PC-9 (cell line): ENCODE data around the gene RELCH. TPM values are rescaled to one million over a fixed set of nuclear protein-coding genes. Genes with fewer than 3 reads are reported as not detected.

Experiments used
- BruUV-seq: library from RNA; stranded (reverse); fragments of 400-500 nt; replicated peaks from 2 replicates; lab custom pipeline; 2021; lab: Mats Ljungman, UMichigan
- CTCF ChIA-PET: fragments of 300-600 bp; sonication (Branson Sonifier 250); formaldehyde crosslinking; loops from one replicate; lab custom pipeline; 2022; ENCODE audit warnings: antibody characterized with exemption; lab: Charles Lee
- POLR2A ChIA-PET: fragments of 300-600 bp; sonication (Branson Sonifier 250); formaldehyde crosslinking; loops from one replicate; lab custom pipeline; 2022; ENCODE audit warnings: antibody characterized with exemption; ENCODE audit not compliant: unreplicated experiment; lab: Charles Lee
- DNase-seq, 2 experiments: peaks; one replicate each; pipeline versions ENCODE4 v3.0.0 to v3.0.0-alpha.2; 2015 to 2022; ENCODE audit warnings: mixed read lengths in 1 of 2
- H2AFZ ChIP-seq: fragments of 200-600 bp; sonication (generic); 2 replicates; pipeline ENCODE4 v1.8.1; 2017; ENCODE audit warnings: antibody characterized with exemption
- H3F3A ChIP-seq: fragments of 200-600 bp; sonication (generic); 2 replicates; pipeline ENCODE4 v1.8.1; 2017; ENCODE audit warnings: antibody characterized with exemption, mild to moderate bottlenecking, low read depth; ENCODE audit not compliant: insufficient read depth
- H3K27ac ChIP-seq: fragments of 200-600 bp; sonication (generic); 2 replicates; pipeline ENCODE4 v1.6.1; 2016; ENCODE audit warnings: mixed run types
- H3K27me3 ChIP-seq: fragments of 200-600 bp; sonication (generic); 2 replicates; pipeline ENCODE4 v1.6.1; 2016; ENCODE audit warnings: low read depth, mixed run types; ENCODE audit not compliant: insufficient read depth
- H3K36me3 ChIP-seq: fragments of 200-600 bp; sonication (generic); 2 replicates; pipeline ENCODE4 v1.6.1; 2016; ENCODE audit warnings: low read depth, mixed run types
- H3K4me1 ChIP-seq: fragments of 200-600 bp; sonication (generic); replicated peaks from 2 replicates; pipeline ENCODE4 v1.6.1; 2016; ENCODE audit warnings: mixed run types; ENCODE audit not compliant: insufficient read depth
- H3K4me2 ChIP-seq: fragments of 200-600 bp; sonication (generic); 2 replicates; pipeline ENCODE4 v1.6.1; 2017; ENCODE audit warnings: mixed run types
- H3K4me3 ChIP-seq: fragments of 200-600 bp; sonication (generic); 2 replicates; pipeline ENCODE4 v1.6.1; 2016; ENCODE audit warnings: mixed run types
- H3K79me2 ChIP-seq: fragments of 200-600 bp; sonication (generic); 2 replicates; pipeline ENCODE4 v1.6.1; 2017; ENCODE audit warnings: low read depth, mixed run types
- H3K9me2 ChIP-seq: fragments of 200-600 bp; sonication (generic); 2 replicates; pipeline ENCODE4 v1.8.1; 2017; ENCODE audit warnings: mild to moderate bottlenecking; ENCODE audit not compliant: insufficient read depth
- H3K9me3 ChIP-seq: fragments of 200-600 bp; sonication (generic); 2 replicates; pipeline ENCODE4 v1.8.1; 2016; ENCODE audit warnings: low read depth; ENCODE audit not compliant: insufficient read depth
- H4K20me1 ChIP-seq: fragments of 200-600 bp; sonication (generic); 2 replicates; pipeline ENCODE4 v1.8.1; 2017; ENCODE audit not compliant: insufficient read depth
- EZH2 ChIP-seq: fragments of 200-600 bp; sonication (generic); IDR thresholded peaks from 2 replicates; pipeline ENCODE4 v1.8.0; 2017; ENCODE audit warnings: antibody characterized with exemption, low read depth
- intact Hi-C: fragments of 100-400 bp; cut with micrococcal nuclease; formaldehyde crosslinking; loops from one replicate; pipeline ENCODE4 v1.10.0; 2022; ENCODE audit not compliant: unreplicated experiment
- total RNA-seq: library from RNA; stranded (reverse); gene quantifications from 2 replicates; pipeline ENCODE4 v1.2.3, GENCODE V29; 2021
- TF ChIP-seq, protein P1 (sequence below): fragments of 200-600 bp; sonication (generic); conservative IDR thresholded peaks from 2 replicates; pipeline ENCODE4 v1.6.1; 2017; ENCODE audit warnings: mixed run types, antibody characterized with exemption, mild to moderate bottlenecking, moderate library complexity

The RELCH gene
- total RNA-seq, 1 experiment from 2014 or later = 20.1 TPM

DNA sequence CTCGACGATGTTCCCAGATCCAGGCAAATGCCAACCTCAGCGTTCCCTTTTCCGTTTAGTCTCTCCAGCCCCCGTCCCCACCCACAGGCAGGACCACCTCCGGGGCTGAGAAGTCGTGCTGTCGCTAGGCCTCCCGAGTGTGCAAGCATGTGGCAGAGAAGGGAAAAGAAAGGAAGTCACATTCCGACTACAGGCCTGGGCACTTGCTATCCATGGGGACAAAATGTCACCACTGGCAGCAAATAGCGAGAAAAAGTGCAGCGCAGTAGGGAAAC is 619 bp upstream of the RELCH start:
- ChIA-PET POLR2A (interaction anchor here (0.5 to 0.7 kb wide), 4 partner anchors 96 to 834 kb away, joined by 3 to 4 read pairs (median 4); partner anchors contain the start of gene ZCCHC2), CTCF (interaction anchor here (0.7 kb wide), 2 partner anchors 383 to 481 kb away, joined by 5 to 15 read pairs; no protein-coding TSS in a partner anchor)
- H3K9me3 ChIP-seq = no peaks in the 10 kb centered on the region
- intact Hi-C loops = loop anchor here (5.0 to 10.0 kb wide), 2 partner anchors 141 to 528 kb away; partner anchors contain the start of genes PHLPP1 and TNFRSF11A
- peaks cover 8% of the 10 kb centered on the region for H3F3A ChIP-seq
- TSS peak; percentile 91 for BruUV-seq
- H3K4me3 ChIP-seq = peak overlapping the region; percentile 92
- H3K9me2 ChIP-seq = no peaks in the 10 kb centered on the region
- H2AFZ ChIP-seq = peak overlapping the region; percentile 97
- H3K4me1 ChIP-seq = peaks cover 40% of the 10 kb centered on the region
- TF ChIP-seq, protein P1, sequence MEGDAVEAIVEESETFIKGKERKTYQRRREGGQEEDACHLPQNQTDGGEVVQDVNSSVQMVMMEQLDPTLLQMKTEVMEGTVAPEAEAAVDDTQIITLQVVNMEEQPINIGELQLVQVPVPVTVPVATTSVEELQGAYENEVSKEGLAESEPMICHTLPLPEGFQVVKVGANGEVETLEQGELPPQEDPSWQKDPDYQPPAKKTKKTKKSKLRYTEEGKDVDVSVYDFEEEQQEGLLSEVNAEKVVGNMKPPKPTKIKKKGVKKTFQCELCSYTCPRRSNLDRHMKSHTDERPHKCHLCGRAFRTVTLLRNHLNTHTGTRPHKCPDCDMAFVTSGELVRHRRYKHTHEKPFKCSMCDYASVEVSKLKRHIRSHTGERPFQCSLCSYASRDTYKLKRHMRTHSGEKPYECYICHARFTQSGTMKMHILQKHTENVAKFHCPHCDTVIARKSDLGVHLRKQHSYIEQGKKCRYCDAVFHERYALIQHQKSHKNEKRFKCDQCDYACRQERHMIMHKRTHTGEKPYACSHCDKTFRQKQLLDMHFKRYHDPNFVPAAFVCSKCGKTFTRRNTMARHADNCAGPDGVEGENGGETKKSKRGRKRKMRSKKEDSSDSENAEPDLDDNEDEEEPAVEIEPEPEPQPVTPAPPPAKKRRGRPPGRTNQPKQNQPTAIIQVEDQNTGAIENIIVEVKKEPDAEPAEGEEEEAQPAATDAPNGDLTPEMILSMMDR = no peak
- TF ChIP-seq EZH2 = no peak
- H4K20me1 ChIP-seq = peaks cover 14% of the 10 kb centered on the region
- H3K27me3 ChIP-seq = no peaks in the 10 kb centered on the region
- H3K27ac ChIP-seq = peak overlapping the region; percentile 76
- peaks cover 63% of the 10 kb centered on the region for H3K79me2 ChIP-seq
- H3K36me3 ChIP-seq = 0 out of 2 replicates have a peak, but pooled peaks cover 9% of the 10 kb centered on the region
- peak overlapping the region; percentile 87 for H3K4me2 ChIP-seq
- DNase-seq = no peak

DNA sequence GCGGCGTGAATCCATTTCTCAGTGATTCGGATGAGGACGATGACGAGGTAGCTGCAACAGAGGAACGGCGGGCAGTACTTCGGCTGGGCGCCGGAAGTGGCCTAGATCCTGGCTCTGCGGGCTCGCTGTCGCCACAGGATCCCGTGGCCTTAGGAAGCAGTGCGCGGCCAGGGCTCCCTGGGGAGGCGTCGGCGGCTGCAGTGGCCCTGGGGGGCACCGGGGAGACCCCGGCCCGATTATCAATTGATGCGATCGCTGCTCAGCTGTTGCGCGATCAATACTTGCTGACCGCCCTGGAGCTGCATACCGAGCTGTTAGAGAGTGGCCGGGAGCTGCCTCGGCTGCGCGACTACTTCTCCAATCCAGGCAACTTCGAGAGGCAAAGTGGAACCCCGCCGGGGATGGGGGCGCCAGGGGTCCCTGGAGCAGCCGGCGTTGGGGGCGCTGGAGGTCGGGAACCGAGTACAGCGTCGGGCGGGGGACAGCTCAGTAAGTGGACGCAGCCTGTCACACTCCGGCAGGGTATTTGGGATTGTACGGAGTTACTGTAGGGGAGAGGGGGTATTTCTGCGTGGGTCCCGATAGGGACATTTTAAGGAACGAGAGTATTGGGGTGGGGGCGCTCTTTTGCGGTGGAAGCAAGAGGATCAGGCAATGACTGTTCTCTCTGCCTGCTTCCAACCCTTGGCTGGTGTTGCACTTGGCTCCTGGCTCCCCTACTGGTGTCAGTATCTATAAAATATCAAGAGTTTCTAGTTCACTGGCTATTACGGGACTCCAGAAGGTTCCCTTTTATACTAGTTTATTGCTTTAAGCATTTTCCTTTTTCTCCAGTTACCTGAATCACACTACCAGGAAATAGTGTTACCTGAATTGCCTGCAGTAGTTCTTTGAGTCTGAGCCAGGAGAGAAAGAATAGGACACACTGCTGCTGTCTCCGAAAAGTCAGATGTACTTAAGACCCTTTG is 772 bp downstream of the RELCH start:
- Histone ChIP-seq H3K9me3 (0 out of 2 replicates have a peak, but pooled peaks cover 3% of the 10 kb centered on the region), H3K27me3 (no peaks in the 10 kb centered on the region), H3K27ac (peak overlapping the region; percentile 65), H3K4me2 (peak overlapping the region; percentile 92), H3F3A (peaks cover 8% of the 10 kb centered on the region), H3K4me1 (peaks cover 42% of the 10 kb centered on the region), H2AFZ (peak overlapping the region; percentile 99), H3K4me3 (peak overlapping the region; percentile 92), H3K9me2 (no peaks in the 10 kb centered on the region), H3K79me2 (peaks cover 77% of the 10 kb centered on the region), H4K20me1 (peaks cover 14% of the 10 kb centered on the region), H3K36me3 (0 out of 2 replicates have a peak, but pooled peaks cover 9% of the 10 kb centered on the region)
- BruUV-seq = no TSS peak
- DNase-seq = peak; percentile 10 to 48
- ChIA-PET CTCF (no interaction called here), POLR2A (interaction anchor here (0.5 to 0.7 kb wide), 2 partner anchors 46 to 333 kb away, joined by 5 read pairs; no protein-coding TSS in a partner anchor)
- no peak for TF ChIP-seq EZH2
- TF ChIP-seq, protein P1 = no peak
- intact Hi-C loops = loop anchor here (5.0 to 10.0 kb wide), 2 partner anchors 139 to 527 kb away; partner anchors contain the start of genes PHLPP1 and TNFRSF11A

DNA sequence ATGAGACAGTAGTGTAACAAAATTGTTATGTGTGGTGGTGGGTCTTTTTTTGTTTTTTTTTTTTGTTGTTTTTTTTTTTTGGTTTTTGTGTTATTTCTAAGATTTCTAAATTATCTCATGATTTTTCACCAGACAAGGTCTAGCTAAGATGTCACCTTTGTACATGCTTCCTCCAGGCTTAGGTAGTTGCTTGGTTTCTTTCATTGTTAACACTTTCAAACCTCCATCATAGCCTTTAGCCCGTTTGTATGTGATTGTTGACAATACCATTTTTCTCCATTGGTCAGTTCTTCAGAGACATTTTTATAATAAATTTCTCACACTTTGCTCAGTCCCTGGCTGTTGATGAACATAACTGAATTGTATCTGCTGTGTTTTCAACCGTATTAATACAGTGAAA is 2.2 kb downstream of the RELCH start:
- no peak overlapping the region for H3K27ac ChIP-seq
- H3K9me3 ChIP-seq = 0 out of 2 replicates have a peak, but pooled peaks cover 3% of the 10 kb centered on the region
- ChIA-PET CTCF (no interaction called here), POLR2A (no interaction called here)
- DNase-seq = no peak
- no peaks in the 10 kb centered on the region for H3K9me2 ChIP-seq
- H3F3A ChIP-seq = peaks cover 8% of the 10 kb centered on the region
- H4K20me1 ChIP-seq = peaks cover 14% of the 10 kb centered on the region; the same call in 1 of the 2 replicates
- peak overlapping the region; percentile 92 for H3K4me3 ChIP-seq
- BruUV-seq = no TSS peak
- H3K27me3 ChIP-seq = no peaks in the 10 kb centered on the region
- peaks cover 91% of the 10 kb centered on the region for H3K79me2 ChIP-seq
- intact Hi-C loops = loop anchor here (5.0 to 10.0 kb wide), 2 partner anchors 138 to 526 kb away; partner anchors contain the start of genes PHLPP1 and TNFRSF11A
- H3K4me2 ChIP-seq = peak overlapping the region; percentile 92
- TF ChIP-seq, protein P1 = no peak
- no peak for TF ChIP-seq EZH2
- 0 out of 2 replicates have a peak, but pooled peaks cover 9% of the 10 kb centered on the region for H3K36me3 ChIP-seq
- H3K4me1 ChIP-seq = peaks cover 42% of the 10 kb centered on the region
- H2AFZ ChIP-seq = no peak overlapping the region
